Esophagus muscularis mucosa (tissue), 3 donors: Measurements from ENCODE around the gene P2RY1.

Experiments used
- EP300 ChIP-seq: sonication (generic); formaldehyde crosslinking; IDR thresholded peaks from one replicate; pipeline ENCODE4 v1.6.1; 2017; ENCODE audit warnings: antibody characterized with exemption
- POLR2AphosphoS5 ChIP-seq, 2 donors: sonication (generic); formaldehyde crosslinking; IDR thresholded peaks; one replicate each; pipeline ENCODE4 v1.6.1; 2017; ENCODE audit warnings: antibody characterized with exemption in 2 of 2

GRCh38 chr3:152885076-152885475 is 50.1 kb downstream of the P2RY1 start:
- TF ChIP-seq EP300 (no peak), POLR2AphosphoS5 (IDR thresholded peaks at IDR 0.05) (no peak)
